ENCODE results near the gene SEC22C.
"Not testable (repeated sequence)": the region's sequence is repeated elsewhere in the genome, so short reads cannot be mapped to it uniquely, and the experiment has no call there.

SEC22C gene

DNA sequence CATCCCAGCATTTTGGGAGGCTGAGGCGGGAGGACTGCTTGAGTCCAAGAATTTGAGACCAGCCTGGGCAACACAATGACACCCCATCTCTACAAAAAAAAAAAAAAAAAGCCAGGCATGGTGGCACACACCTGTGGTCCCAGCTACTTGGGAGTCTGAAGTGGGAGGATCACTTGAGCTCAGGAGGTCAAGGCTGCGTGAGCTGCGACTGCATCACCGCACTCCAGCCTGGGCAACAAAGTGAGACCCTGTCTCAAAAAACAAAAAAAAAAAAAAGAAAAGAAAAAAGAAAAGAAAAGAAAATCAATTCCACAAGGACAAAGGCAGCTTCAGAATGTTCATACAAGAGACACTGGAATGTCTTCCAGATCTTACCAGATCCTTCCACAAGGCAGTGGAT is 2.4 kb downstream of the SEC22C start:
- DNase-seq, result not testable (repeated sequence)

DNA sequence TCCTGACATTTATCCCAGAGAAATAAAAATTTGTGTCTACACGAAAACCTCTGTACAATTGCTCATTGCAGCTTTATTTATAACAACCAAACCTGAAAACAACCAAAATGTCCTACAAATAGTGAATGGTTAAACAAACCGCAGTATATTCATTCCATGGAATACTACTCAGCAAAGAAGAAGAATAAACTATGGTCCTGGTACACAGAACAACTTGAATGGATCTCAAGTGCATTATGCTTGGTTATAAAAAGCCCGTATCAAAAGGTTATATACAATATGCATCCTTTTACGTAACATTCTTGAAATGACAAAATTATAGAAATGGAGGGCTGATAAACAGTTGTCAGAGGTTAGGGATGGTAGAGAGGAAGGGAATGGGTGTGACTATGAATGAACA is 3.7 kb downstream of the SEC22C start:
- DNase-seq, result no peak

DNA sequence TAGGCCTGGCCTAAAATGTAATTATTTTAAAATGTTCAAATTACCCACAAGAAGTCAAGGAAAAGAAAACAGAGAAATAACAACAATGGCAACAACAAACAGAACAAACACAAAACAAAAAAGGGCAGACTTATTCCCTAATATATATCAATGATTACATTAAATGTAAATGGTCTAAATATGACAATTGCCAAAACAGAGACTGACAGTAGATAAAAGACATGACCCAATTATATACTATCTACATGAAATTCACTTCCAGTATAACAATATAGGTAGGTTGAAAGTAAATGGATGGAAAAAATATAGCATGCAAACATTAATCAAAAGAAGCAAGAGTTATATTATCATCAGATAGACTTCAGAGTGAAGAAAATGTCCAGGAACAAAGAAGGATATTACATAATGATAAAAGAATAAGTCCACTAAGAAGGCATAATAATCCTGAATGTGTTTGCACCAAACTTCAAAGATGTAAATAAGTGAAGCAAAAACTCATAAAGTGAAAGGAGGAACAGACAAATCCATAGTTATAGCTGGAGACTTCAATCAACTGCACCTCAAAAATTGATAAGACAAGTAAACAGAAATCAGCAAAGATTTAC is 6.5 kb downstream of the SEC22C start:
- DNase-seq, result no peak

DNA sequence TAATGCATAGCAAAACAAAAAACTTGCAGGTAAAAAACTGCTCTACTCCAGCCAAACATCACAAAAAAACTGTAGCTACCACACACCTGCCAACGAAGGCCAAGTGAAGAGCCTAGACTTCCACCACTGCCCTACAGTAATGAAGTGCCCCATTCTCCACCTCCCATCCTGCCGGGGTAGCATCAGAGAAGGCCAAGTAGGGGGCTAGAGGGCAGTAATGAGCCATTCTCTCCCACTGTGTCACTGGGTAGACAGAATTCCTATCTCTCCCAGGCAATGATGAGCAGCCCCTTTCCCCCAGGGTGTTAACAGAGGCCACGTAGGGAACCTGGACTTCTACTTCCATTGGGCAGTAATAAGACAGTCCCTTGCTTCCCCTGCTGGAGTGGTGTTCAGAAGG is 9.5 kb downstream of the SEC22C start:
- peak; percentile 27 for DNase-seq

DNA sequence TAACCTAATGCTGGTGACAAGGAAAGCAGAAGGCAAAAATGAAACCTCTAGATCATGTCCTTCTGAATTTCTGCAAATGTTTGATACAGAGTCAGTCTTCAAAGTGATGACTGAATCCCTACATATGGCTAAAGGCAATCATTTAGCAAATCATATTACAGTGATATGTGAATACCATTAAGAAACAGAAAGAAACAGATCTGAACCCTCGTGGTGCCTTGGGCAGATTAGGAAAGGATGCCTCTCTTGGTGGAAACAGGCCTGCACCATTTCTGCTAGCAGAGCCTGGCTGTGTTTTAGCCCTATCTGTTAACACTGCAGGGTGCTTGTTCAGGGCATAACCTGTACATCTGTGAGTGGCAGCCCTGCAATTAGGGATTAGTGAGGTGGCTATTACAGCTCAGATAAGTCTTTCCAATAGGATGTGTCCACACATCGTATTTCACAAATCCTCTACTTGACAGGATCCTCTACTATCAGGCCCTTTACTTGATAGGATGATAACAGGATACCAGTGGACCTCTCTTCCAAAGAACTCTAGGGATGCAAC is 12.1 kb downstream of the SEC22C start:
- DNase-seq, result no peak

DNA sequence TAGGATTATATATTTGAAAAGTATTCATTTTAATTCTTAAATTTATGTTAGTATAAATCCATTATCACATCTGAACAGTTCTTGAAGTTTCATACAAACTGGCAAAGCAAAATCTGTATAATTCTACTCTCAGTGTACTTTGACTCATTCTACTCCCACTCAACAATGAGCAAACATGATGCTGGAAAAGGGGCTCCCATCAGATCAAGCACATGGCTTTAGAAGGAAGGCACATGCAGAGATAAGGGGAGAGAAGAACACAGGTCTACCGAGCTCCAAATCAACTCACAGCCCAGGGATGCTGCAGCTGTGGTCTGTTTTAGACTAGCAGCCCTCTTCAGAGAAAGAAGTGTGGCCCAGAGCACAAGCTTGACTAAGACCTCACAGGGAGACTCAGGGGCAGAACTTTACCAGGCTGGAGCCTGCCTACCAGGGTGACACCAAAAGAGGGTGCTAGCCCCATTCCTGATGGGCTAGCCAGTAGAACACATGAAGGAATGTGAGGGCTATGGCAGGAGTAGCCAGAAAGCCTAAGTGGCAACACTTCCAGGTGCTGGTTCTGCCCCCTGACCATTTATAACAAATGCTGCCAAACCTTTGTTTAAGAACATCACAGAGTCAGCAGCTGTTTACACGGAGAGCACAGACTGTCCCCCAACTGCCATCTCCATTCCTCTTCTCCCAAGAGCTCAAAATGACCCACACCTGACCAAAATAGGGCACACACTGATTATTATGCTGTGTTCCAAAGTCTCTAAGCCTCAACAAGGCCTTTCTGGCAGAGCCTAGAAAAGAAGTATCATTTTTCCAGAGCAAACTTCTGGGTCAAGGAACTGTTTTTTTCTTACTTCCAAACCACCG is 19.5 kb downstream of the SEC22C start:
- DNase-seq, result no peak

DNA sequence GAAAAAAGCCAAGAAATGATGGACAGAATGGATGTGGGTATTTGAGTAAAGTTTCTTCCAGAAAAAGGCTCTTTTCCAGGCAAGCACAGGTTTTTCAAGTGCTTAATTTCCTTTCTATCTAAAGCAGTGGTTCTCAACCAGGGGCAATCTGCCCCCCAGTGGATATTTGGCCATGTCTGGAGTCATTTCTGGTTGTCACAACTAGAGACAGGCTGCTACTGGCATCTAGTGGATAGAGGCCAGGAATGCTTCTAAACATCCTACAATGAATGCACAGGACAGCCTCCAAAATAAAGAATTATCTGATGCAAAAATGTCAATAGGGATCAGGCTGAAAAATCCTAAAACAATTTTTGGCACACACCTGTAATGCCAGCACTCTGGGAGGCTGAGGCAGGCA is 23.9 kb downstream of the SEC22C start:
- no peak for DNase-seq

DNA sequence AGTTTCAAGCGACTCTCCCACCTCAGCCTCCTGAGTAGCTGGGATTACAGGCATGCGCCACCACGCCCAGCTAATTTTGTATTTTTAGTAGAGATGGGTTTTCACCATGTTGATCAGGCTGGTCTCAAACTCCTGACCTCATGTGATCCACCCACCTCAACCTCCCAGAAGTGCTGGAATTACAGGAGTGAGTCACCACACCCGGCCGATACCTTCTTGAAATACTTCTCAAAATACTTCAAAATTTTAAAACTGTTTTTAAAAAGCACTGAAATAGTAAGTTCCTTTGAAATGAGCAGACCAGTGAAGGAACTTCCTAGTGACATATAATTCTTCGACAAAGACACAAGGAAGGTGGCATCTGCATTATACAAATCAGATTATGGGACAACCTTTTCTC is 24.9 kb downstream of the SEC22C start:
- DNase-seq, result not testable (repeated sequence)

DNA sequence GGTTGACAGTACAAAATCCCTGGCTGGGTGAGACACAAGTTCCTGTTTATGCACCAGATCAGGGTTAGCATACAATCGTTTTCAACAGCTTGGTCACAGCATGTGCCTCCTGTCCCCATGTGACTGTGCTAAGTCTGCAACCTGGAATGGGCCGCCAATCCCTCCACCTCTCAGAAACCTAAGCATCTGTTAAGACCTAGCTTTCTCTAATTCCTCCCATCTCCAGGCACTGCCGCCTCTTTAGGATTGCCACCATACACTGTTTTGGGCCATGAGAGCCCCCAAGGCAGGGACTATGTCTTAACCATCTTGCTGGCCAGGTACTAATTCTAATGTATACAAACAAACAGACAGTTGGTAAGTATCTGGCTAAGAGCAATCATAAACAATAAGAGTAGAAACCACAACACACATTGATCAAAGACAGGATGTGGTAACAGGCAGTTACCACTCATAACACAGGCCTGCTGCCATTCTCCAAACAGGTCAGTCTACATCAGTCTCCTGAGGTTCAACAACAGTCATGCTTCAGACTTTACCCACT is 25.6 kb downstream of the SEC22C start:
- no peak for DNase-seq

DNA sequence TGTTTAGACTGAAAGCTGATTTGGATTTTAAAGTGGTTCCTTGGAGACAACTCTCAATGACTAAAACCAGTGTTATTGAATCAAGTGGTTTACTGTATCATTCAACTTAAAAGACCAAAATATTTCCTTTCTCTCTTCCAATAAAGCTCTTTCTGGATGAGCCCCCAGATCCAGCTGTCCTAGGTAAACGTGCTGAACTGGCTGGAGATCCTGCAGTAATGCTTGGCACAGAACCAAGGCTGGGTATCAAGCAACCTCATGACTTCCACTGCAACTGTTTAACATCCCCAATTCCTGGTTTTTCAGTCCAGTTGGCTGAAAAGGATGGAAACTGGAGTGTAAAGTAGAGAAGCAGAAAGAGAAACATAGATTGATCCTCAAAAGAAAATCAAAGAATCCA is 28.9 kb downstream of the SEC22C start:
- DNase-seq, result no peak

DNA sequence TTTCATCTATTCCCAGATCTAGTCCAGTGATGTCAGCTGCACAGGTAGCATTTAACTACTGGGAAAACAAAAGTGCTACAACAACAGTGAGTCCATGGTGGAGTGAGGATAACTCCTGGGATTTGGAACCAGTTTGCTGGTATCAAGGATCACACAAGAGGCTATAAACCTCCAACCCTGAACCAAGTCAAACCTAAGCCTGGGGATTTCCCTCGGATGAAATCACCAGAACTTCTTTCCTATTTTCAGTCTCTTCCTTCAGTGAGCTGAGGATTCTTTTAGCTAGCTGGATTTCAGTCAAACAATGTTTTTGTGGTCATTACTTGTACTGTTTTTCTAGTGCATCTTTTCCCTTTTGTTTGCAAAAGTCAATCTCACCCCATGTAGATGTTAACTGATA is 31.5 kb downstream of the SEC22C start:
- no peak for DNase-seq

DNA sequence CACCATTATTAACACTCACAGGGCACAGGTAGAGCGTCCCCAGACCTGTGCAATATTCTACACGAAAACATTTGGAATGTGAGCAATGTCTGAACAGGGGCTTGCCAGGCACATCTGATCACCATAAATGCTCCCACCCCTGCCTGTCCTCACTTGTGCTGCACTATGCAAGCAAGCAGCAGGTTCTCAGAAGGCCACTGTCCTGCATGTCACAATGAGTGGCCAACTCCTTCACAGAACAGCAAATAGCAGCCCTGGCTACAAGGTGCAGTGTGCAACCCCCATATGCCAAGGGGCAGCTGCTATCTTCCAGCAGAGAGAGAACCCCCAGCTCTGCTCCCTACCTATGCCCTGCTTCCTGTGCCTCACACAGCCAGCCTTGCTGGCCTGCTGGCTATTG is 32.6 kb downstream of the SEC22C start:
- no peak for DNase-seq

DNA sequence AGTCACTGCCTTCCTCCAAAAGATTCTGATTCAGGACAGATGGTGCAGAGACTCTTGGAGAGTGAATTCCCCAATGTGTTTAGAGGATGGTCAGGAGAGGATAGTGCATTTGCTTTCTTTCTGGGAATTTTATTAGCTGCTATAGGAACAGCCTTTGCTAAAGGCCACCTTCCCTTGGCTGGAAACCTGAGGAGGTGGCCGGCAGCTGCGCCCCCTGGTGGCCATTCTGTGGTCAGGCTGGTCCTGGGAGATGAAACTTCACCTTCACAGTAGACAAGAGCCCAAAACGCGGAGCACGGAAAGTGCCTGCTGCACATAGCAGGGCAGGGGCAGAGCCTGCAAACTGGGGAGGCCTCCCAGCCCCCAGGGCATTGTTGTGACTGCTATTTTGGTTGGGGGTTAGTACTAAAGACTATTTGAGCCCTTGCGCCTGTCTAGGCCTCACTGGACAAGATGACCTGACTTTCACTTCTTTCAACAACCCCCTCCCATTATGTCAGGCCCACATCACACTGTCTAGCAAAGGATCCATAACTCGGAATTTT is 34.3 kb downstream of the SEC22C start:
- DNase-seq, result peak; percentile 38

DNA sequence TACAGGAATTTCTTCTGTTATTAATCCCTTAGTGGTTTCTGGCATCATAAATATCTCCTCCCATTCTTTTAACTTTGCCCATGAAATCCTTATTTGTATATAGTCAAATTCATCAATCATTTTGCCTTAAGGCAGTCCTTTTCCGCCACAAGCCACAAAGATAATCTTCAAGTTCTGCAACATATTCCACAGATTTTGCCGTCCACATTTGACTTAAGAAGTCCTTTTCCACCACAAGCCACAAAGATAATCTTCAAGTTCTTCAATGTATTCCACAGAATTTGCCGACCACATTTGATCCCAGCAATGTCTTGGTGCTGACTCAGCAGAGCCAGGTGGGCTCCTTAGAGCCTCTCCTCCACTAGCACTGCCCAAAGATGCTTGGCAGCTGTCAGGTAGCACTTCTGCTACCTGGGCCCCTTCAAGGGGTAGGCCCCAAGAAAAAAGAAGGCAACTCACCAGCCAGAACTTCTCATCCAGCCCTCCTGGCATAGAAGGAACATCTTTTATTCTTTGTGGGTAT is 35.0 kb downstream of the SEC22C start:
- no peak for DNase-seq

DNA sequence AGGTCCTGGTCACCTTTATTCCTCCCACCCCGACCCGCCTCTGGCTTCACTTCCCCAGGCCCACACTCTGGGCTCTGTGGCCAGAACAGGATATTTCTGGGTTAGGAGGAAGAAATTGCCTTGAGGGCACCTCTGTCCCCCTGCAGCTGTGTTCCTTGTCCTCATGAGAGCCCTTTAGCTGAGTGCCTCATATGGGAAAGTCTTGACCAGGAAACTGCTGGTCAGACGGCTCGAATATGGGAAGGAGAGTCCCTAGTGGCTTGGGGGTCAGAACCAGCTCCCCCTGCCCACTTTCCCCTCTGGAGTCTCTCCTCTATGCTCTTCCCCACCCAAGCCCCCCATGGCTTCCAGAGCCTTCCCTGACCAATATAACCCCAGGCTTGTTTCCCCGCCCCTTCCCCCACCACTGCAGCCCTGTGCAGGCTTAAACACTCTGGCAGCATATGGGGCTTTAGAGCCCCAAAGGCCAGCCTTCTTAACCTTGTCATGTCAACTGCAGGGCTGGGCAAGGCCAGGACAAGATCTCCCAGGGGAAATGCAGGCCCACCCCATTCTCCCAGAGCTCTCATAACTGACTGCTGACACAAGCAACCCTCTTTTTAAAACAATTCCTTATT is 36.4 kb downstream of the SEC22C start:
- no peak for DNase-seq

DNA sequence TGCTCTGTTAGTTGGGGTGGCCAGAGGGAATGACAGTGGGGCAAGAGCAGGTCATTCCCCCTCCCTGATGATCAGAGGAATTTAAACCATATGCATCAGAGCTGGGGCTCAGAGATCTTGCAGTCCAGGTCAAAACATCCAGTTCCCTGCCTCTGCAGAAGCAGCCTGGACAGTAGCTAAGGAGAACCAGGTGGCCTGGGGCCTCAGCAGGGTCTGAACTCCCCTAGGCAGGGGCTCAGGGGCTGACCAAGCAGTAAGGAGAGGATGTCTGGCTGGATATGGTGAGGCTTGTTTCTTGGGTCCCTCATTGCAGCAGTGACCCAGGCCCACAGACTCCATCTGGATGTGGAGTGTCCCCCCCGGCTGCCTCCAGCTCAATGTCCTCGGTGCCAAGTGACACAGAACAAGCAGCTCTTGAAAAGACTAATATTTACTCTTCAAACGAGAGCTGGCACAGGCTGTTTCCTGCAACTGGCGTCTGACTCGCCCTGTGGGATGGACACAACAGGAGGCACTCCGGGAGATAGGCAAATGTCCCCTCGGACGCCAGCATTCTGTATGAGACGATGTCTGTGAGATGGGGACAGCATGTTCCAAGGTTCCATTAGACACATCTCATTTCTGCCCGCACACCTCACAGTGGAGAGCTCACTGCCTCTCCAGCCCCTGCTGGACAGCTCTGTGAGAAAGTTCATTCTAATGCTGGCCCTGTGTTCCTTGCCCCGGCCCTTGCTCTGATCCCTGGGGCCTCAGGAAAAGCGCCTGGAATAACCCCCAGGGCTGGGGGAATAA is 37.1 kb downstream of the SEC22C start:
- no peak for DNase-seq

DNA sequence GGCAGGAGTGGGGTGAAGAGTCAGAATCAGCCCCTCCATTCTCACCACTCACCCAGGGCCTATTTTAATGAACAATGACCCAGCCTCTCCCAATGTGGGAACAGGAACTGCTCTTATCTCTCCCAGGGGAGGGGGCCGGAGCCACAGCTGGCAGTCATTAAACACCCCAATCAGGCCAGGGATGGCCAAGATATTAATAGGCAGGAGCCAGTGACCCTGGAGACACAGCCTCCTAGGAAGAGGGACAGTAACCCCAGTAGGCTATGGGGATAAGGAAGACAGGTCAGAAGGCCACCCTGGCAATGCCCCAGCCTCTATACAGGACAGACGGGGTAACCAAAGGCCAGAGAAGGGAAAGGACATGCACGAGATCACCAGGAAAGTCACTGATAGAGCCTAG is 40.7 kb downstream of the SEC22C start:
- no peak for DNase-seq

DNA sequence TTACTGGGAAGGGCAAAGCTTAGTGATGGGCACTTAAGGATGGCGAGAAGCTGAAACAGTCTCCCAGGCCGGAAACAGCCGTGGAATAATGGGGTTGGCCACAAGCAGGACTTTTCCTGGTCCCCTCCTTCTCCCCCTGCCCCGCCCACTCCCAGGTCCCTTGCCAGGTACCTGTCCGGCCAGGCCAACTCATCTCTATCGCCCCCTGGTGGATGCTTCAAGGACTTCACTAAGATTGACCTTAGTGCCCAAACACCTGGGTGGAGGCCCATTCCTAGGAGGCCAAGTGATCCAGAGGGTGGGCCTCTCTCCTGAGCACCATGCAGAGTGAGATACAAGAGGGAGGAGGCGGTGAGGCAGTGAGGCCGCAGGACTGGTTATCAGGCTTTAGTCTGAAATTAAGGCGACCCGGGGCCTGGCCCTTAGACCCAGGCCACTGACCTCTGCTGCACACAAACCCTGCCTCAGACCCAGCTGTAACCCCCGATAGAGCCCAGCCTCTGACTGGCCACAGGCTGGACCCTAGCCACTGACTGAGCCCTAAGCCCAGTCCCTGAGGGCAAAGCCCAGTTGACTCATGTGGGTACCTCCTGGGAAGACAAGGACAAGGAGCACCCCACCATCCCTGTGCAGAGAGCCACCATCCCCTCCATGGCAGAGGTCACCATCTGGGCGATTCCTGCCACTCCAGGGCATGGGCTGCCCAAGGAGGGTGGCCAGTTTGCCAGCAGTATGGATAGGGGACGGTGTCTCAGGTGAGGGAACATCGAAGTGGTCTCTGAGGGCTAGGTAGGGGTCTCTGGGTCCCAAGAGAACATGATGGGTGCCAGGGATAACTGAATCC is 41.7 kb downstream of the SEC22C start:
- no peak for DNase-seq

DNA sequence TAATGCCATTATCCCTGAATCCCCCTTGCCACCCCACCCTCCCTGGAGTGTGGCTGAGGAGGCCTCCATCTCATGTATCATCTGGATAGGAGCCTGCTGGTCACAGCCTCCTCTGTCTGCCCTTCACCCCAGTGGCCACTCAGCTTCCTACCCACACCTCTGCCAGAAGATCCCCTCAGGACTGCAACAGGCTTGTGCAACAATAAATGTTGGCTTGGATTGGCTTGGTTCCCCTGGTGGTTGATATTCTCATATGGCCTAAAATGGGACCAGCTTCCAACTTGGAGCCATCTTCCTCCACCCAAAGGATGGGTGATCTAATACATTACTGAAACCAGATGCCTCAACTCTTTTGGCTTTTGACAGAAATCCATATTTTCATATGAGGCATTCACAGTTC is 44.4 kb downstream of the SEC22C start:
- DNase-seq, result no peak

DNA sequence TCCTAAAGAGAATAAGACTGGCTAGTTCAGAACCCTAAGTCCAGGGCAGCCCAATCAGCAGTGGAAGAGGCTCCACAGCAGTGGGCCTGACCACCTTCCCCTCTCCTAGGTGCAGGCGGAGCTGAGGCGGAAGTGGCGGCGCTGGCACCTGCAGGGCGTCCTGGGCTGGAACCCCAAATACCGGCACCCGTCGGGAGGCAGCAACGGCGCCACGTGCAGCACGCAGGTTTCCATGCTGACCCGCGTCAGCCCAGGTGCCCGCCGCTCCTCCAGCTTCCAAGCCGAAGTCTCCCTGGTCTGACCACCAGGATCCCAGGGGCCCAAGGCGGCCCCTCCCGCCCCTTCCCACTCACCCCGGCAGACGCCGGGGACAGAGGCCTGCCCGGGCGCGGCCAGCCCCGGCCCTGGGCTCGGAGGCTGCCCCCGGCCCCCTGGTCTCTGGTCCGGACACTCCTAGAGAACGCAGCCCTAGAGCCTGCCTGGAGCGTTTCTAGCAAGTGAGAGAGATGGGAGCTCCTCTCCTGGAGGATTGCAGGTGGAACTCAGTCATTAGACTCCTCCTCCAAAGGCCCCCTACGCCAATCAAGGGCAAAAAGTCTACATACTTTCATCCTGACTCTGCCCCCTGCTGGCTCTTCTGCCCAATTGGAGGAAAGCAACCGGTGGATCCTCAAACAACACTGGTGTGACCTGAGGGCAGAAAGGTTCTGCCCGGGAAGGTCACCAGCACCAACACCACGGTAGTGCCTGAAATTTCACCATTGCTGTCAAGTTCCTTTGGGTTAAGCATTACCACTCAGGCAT is 45.6 kb downstream of the SEC22C start:
- DNase-seq, result peak; percentile 7
